ENCODE results near the gene SLC44A2.

SLC44A2 gene

GRCh38 chr19:10682397-10683063, 57.2 kb downstream of the SLC44A2 start:
- DNase-seq (no peak), ATAC-seq (no peak)

- DNase-seq (no peak), ATAC-seq (no peak)
Measured at GRCh38 chr19:10683064-10683426, 57.7 kb downstream of the SLC44A2 start.

- ATAC-seq (no peak), DNase-seq (no peak)
Measured at GRCh38 chr19:10683582-10683981, 58.2 kb downstream of the SLC44A2 start.

- ATAC-seq (no peak), DNase-seq (no peak)
Measured at GRCh38 chr19:10685210-10685609, 59.9 kb downstream of the SLC44A2 start.

GRCh38 chr19:10686193-10686592, 60.8 kb downstream of the SLC44A2 start:
- no peak for ATAC-seq
- no peak for DNase-seq

- DNase-seq (no peak), ATAC-seq (no peak)
Measured at GRCh38 chr19:10686661-10687517, 61.5 kb downstream of the SLC44A2 start.

- no peak for DNase-seq
- no peak for ATAC-seq
Measured at GRCh38 chr19:10687518-10688288, 62.4 kb downstream of the SLC44A2 start.

GRCh38 chr19:10688545-10689280, 63.4 kb downstream of the SLC44A2 start:
- no peak for ATAC-seq

GRCh38 chr19:10690341-10690781, 65.0 kb downstream of the SLC44A2 start:
- DNase-seq, result no peak
- ATAC-seq, result no peak

More at GRCh38 chr19:10688545-10689280, 63.4 kb downstream of the SLC44A2 start:
- no peak for DNase-seq

GRCh38 chr19:10691178-10691881, 66.0 kb downstream of the SLC44A2 start:
- no peak for ATAC-seq
- no peak for DNase-seq

- DNase-seq (no peak), ATAC-seq (no peak)
Measured at GRCh38 chr19:10691883-10692282, 66.5 kb downstream of the SLC44A2 start.

GRCh38 chr19:10692673-10693264, 67.4 kb downstream of the SLC44A2 start:
- no peak for ATAC-seq

More at GRCh38 chr19:10692673-10693264, 67.4 kb downstream of the SLC44A2 start:
- DNase-seq, result no peak
